SK-N-SH treated with all-trans-retinoic acid at 6 μM for 48 hours (cell line): Measurements from ENCODE around the gene PLPP1.

ENCODE experiments used
- PATZ1 ChIP-seq: fragments of 250-450 bp; sonication (Bioruptor Pico); IDR thresholded peaks from 2 replicates; pipeline ENCODE4 v1.8.0; 2020; ENCODE audit warnings: mild to moderate bottlenecking, moderate library complexity, borderline replicate concordance
- POU6F1 ChIP-seq: fragments of 250-450 bp; sonication (Bioruptor Pico); IDR thresholded peaks from 2 replicates; pipeline ENCODE4 v1.8.0; 2021; ENCODE audit warnings: low read depth, mild to moderate bottlenecking, moderate library complexity, borderline replicate concordance
- PPARA ChIP-seq: fragments of 250-450 bp; sonication (Bioruptor Pico); IDR thresholded peaks from 2 replicates; pipeline ENCODE4 v1.5.0; 2020; ENCODE audit warnings: mild to moderate bottlenecking, borderline replicate concordance
- RARB ChIP-seq: fragments of 250-450 bp; sonication (Bioruptor Pico); IDR thresholded peaks from 2 replicates; pipeline ENCODE4 v1.8.0; 2021; ENCODE audit warnings: mild to moderate bottlenecking, moderate library complexity
- ZFP3 ChIP-seq: fragments of 250-450 bp; sonication (Bioruptor Pico); IDR thresholded peaks from 2 replicates; pipeline ENCODE4 v1.5.0; 2020; ENCODE audit warnings: mild to moderate bottlenecking, moderate library complexity
- ZNF565 ChIP-seq: fragments of 450-650 bp; formaldehyde crosslinking; conservative IDR thresholded peaks from 2 replicates; pipeline ENCODE4 v1.5.0; 2020; ENCODE audit warnings: low read depth, mild to moderate bottlenecking, moderate library complexity
- ZNF8 ChIP-seq: fragments of 450-650 bp; formaldehyde crosslinking; IDR thresholded peaks from 2 replicates; pipeline ENCODE4 v1.5.0; 2020; ENCODE audit warnings: mild to moderate bottlenecking, moderate library complexity

- no peak for TF ChIP-seq PATZ1 (CRISPR knock-in tag)
- no peak for TF ChIP-seq ZNF565
- no peak for TF ChIP-seq ZNF8 (CRISPR knock-in tag)
- TF ChIP-seq PPARA, result no peak
- no peak for TF ChIP-seq RARB (CRISPR knock-in tag)
- no peak for TF ChIP-seq ZFP3
- no peak for TF ChIP-seq POU6F1 (CRISPR knock-in tag)
Observed at GRCh38 chr5:55441107-55441771, 93.5 kb downstream of the PLPP1 start.
